Neural progenitor cell (in vitro differentiated cells): ENCODE data around the gene MYL10. TPM values are rescaled to one million over a fixed set of nuclear protein-coding genes. Genes with fewer than 3 reads are reported as not detected.

Experiments
- DNase-seq: peaks from one replicate; pipeline ENCODE4 v3.0.0-alpha.2; 2016; ENCODE audit warnings: low spot score
- H2AFZ ChIP-seq: fragments of 200-600 bp; sonication (generic); replicated peaks from 2 replicates; pipeline ENCODE4 v1.6.1; 2016; ENCODE audit warnings: antibody characterized with exemption
- H3F3A ChIP-seq: fragments of 200-600 bp; sonication (generic); 2 replicates; pipeline ENCODE4 v1.6.1; 2016; ENCODE audit warnings: antibody characterized with exemption, low read depth
- H3K27ac ChIP-seq: fragments of 200-600 bp; sonication (generic); 2 replicates; pipeline ENCODE4 v1.5.1; 2016; ENCODE audit warnings: mild to moderate bottlenecking
- H3K27me3 ChIP-seq: fragments of 200-600 bp; sonication (generic); 2 replicates; pipeline ENCODE4 v1.6.1; 2016; ENCODE audit warnings: mild to moderate bottlenecking, moderate library complexity
- H3K36me3 ChIP-seq: fragments of 200-600 bp; sonication (generic); 2 replicates; pipeline ENCODE4 v1.5.1; 2016
- H3K4me1 ChIP-seq: fragments of 200-600 bp; sonication (generic); 2 replicates; pipeline ENCODE4 v1.6.1; 2016; ENCODE audit warnings: mixed run types
- H3K4me2 ChIP-seq: fragments of 200-600 bp; sonication (generic); 2 replicates; pipeline ENCODE4 v1.6.1; 2016
- H3K4me3 ChIP-seq: fragments of 200-600 bp; sonication (generic); 2 replicates; pipeline ENCODE4 v1.5.1; 2016
- H3K79me2 ChIP-seq: fragments of 200-600 bp; sonication (generic); 2 replicates; pipeline ENCODE4 v1.6.1; 2016; ENCODE audit warnings: low read depth
- H3K9ac ChIP-seq: fragments of 200-600 bp; sonication (generic); 2 replicates; pipeline ENCODE4 v1.6.1; 2016
- H3K9me3 ChIP-seq: fragments of 200-600 bp; sonication (generic); 2 replicates; pipeline ENCODE4 v1.5.1; 2016; ENCODE audit warnings: low read depth
- H4K20me1 ChIP-seq: fragments of 200-600 bp; sonication (generic); 2 replicates; pipeline ENCODE4 v1.6.1; 2016; ENCODE audit warnings: low read depth
- H3K27ac Mint-ChIP-seq: 3 replicates; pipeline ENCODE4 v1.8.0; 2021; ENCODE audit warnings: mixed read lengths
- H3K27me3 Mint-ChIP-seq: 2 replicates; pipeline ENCODE4 v1.8.0; 2022; ENCODE audit warnings: low read depth, mild to moderate bottlenecking, inconsistent platforms, moderate library complexity, mixed read lengths; ENCODE audit not compliant: insufficient read depth
- H3K36me3 Mint-ChIP-seq: 3 replicates; pipeline ENCODE4 v1.8.0; 2021; ENCODE audit warnings: mixed read lengths
- H3K4me1 Mint-ChIP-seq: 3 replicates; pipeline ENCODE4 v1.8.0; 2021; ENCODE audit warnings: mixed read lengths
- H3K4me3 Mint-ChIP-seq: 3 replicates; pipeline ENCODE4 v1.8.0; 2021; ENCODE audit warnings: mild to moderate bottlenecking, moderate library complexity, mixed read lengths
- H3K9me3 Mint-ChIP-seq: 3 replicates; pipeline ENCODE4 v1.8.0; 2020; ENCODE audit warnings: mixed read lengths
- EZH2 ChIP-seq: fragments of 200-600 bp; sonication (generic); IDR thresholded peaks from 2 replicates; pipeline ENCODE4 v1.6.1; 2017; ENCODE audit warnings: antibody characterized with exemption, mild to moderate bottlenecking, moderate library complexity
- EZH2phosphoT487 ChIP-seq: fragments of 200-600 bp; sonication (generic); IDR thresholded peaks from 2 replicates; pipeline ENCODE4 v1.6.1; 2017; ENCODE audit warnings: antibody characterized with exemption
- total RNA-seq: library from RNA; depleted of rRNA; stranded (reverse); fragments of >200 nt; gene quantifications from 2 replicates; pipeline ENCODE4 v1.2.3, GENCODE V29; 2015; ENCODE audit warnings: low replicate concordance
- TF ChIP-seq, protein P1 (sequence below): fragments of 200-600 bp; sonication (generic); IDR thresholded peaks from 2 replicates; pipeline ENCODE4 v1.5.1; 2017; ENCODE audit warnings: antibody characterized with exemption, mild to moderate bottlenecking

Gene MYL10
- total RNA-seq, 1 donor from 2014 or later, result not detected

GRCh38 chr7:101631224-101631714 lies 2.2 kb upstream of the MYL10 start:
- H3K4me1 ChIP-seq, result peaks cover under 1% of the 10 kb centered on the region
- no peak overlapping the region for H2AFZ ChIP-seq
- H3K9ac ChIP-seq, result no peak overlapping the region
- DNase-seq, result no peak
- H3K79me2 ChIP-seq, result no peaks in the 10 kb centered on the region
- no peaks in the 10 kb centered on the region for H4K20me1 ChIP-seq
- peaks cover 5% of the 10 kb centered on the region for H3F3A ChIP-seq
- H3K4me2 ChIP-seq, result no peak overlapping the region
- Mint-ChIP-seq H3K36me3 (no peaks in the 10 kb centered on the region), H3K27ac (peak overlapping the region; percentile 57), H3K4me3 (no peak overlapping the region), H3K4me1 (peaks cover 16% of the 10 kb centered on the region), H3K27me3 (peaks cover 17% of the 10 kb centered on the region), H3K9me3 (peaks cover 7% of the 10 kb centered on the region)
- H3K27me3 ChIP-seq, result no peaks in the 10 kb centered on the region
- TF ChIP-seq EZH2 (no peak), EZH2phosphoT487 (no peak)
- TF ChIP-seq, protein P1, sequence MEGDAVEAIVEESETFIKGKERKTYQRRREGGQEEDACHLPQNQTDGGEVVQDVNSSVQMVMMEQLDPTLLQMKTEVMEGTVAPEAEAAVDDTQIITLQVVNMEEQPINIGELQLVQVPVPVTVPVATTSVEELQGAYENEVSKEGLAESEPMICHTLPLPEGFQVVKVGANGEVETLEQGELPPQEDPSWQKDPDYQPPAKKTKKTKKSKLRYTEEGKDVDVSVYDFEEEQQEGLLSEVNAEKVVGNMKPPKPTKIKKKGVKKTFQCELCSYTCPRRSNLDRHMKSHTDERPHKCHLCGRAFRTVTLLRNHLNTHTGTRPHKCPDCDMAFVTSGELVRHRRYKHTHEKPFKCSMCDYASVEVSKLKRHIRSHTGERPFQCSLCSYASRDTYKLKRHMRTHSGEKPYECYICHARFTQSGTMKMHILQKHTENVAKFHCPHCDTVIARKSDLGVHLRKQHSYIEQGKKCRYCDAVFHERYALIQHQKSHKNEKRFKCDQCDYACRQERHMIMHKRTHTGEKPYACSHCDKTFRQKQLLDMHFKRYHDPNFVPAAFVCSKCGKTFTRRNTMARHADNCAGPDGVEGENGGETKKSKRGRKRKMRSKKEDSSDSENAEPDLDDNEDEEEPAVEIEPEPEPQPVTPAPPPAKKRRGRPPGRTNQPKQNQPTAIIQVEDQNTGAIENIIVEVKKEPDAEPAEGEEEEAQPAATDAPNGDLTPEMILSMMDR, result no peak
- H3K36me3 ChIP-seq, result no peaks in the 10 kb centered on the region
- no peaks in the 10 kb centered on the region for H3K9me3 ChIP-seq
- no peak overlapping the region for H3K27ac ChIP-seq
- H3K4me3 ChIP-seq, result no peak overlapping the region

DNA sequence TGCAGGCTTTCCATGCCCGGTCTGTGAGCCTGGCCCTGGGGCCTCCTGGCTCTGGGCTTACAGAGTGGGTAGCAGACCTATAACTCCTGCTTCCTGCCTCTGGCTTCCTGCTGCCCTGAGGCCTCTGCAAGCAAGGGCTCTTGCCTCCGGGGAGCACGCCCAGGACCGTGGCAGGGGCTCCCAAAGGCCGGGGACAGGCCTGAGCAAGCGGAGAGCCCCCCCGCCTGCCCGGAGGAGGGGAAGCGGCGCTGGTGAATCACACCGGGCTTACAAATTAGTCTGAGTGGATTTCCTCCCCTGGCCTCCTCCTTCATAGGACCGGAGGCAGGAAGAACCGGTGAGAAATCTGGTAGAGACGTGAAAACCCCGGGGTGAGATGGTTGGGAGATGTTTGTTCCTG lies 1.5 kb upstream of the MYL10 start:
- no peak overlapping the region for H2AFZ ChIP-seq
- H3K9me3 Mint-ChIP-seq, result peaks cover 7% of the 10 kb centered on the region
- peaks cover 7% of the 10 kb centered on the region for H3K4me1 ChIP-seq
- H3K79me2 ChIP-seq, result no peaks in the 10 kb centered on the region
- peaks cover 17% of the 10 kb centered on the region for H3K27me3 Mint-ChIP-seq
- H3F3A ChIP-seq, result peaks cover 12% of the 10 kb centered on the region
- no peak overlapping the region for H3K9ac ChIP-seq
- H4K20me1 ChIP-seq, result no peaks in the 10 kb centered on the region
- peaks cover 22% of the 10 kb centered on the region for H3K4me1 Mint-ChIP-seq
- H3K36me3 Mint-ChIP-seq, result no peaks in the 10 kb centered on the region
- DNase-seq, result no peak
- no peak overlapping the region for H3K27ac Mint-ChIP-seq
- H3K27me3 ChIP-seq, result no peaks in the 10 kb centered on the region
- TF ChIP-seq EZH2, result no peak
- no peak for TF ChIP-seq EZH2phosphoT487
- TF ChIP-seq, protein P1, result no peak
- H3K4me3 ChIP-seq, result no peak overlapping the region
- no peaks in the 10 kb centered on the region for H3K36me3 ChIP-seq
- H3K4me2 ChIP-seq, result no peak overlapping the region
- H3K4me3 Mint-ChIP-seq, result no peak overlapping the region
- H3K27ac ChIP-seq, result no peak overlapping the region
- no peaks in the 10 kb centered on the region for H3K9me3 ChIP-seq

- H2AFZ ChIP-seq, result no peak overlapping the region
- no peaks in the 10 kb centered on the region for H3K79me2 ChIP-seq
- H3K9me3 ChIP-seq, result no peaks in the 10 kb centered on the region
- Mint-ChIP-seq H3K4me1 (peaks cover 33% of the 10 kb centered on the region), H3K9me3 (peaks cover 7% of the 10 kb centered on the region), H3K4me3 (no peak overlapping the region), H3K36me3 (no peaks in the 10 kb centered on the region), H3K27ac (no peak overlapping the region), H3K27me3 (peaks cover 25% of the 10 kb centered on the region)
- H3K4me1 ChIP-seq, result peaks cover 23% of the 10 kb centered on the region
- H3F3A ChIP-seq, result peaks cover 13% of the 10 kb centered on the region
- H3K36me3 ChIP-seq, result no peaks in the 10 kb centered on the region
- H3K4me2 ChIP-seq, result no peak overlapping the region
- no peak overlapping the region for H3K9ac ChIP-seq
- DNase-seq, result no peak
- no peaks in the 10 kb centered on the region for H4K20me1 ChIP-seq
- H3K4me3 ChIP-seq, result no peak overlapping the region
- H3K27me3 ChIP-seq, result no peaks in the 10 kb centered on the region
- no peak for TF ChIP-seq EZH2phosphoT487
- H3K27ac ChIP-seq, result no peak overlapping the region
Measured at GRCh38 chr7:101628522-101628921, 574 bp downstream of the MYL10 start.

DNA sequence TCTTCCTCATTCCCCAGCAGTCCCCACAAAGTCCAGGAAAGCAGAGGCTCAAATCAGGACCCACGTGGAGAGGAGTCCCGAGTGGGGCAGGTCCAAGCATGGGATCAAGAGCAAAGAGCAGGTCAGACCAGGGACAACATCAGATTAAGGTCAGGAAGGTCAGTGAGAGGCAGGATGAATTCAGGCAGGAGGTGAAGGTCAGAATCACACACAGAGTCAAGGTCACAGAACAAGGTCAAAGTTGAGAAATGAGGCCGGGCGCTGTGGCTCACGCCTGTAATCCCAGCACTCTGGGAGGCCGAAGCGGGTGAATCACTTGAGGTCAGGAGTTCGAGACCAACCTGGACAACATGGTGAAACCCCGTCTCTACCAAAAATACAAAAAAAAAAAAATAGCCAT lies 2.3 kb downstream of the MYL10 start:
- H3K79me2 ChIP-seq, result no peaks in the 10 kb centered on the region
- H3K4me3 ChIP-seq, result no peak overlapping the region
- no peak overlapping the region for H2AFZ ChIP-seq
- TF ChIP-seq EZH2phosphoT487, result no peak
- TF ChIP-seq, protein P1, result no peak
- no peak for TF ChIP-seq EZH2
- peaks cover 35% of the 10 kb centered on the region for H3K4me1 Mint-ChIP-seq
- H3K9me3 ChIP-seq, result no peaks in the 10 kb centered on the region
- H3K36me3 Mint-ChIP-seq, result no peaks in the 10 kb centered on the region
- DNase-seq, result no peak
- peaks cover 23% of the 10 kb centered on the region for H3K4me1 ChIP-seq
- no peak overlapping the region for H3K4me3 Mint-ChIP-seq
- no peak overlapping the region for H3K27ac ChIP-seq
- no peak overlapping the region for H3K9ac ChIP-seq
- no peak overlapping the region for H3K4me2 ChIP-seq
- no peaks in the 10 kb centered on the region for H3K27me3 ChIP-seq
- H3F3A ChIP-seq, result peaks cover 13% of the 10 kb centered on the region
- H3K27ac Mint-ChIP-seq, result no peak overlapping the region
- H3K36me3 ChIP-seq, result no peaks in the 10 kb centered on the region
- no peaks in the 10 kb centered on the region for H4K20me1 ChIP-seq
- H3K9me3 Mint-ChIP-seq, result no peaks in the 10 kb centered on the region
- H3K27me3 Mint-ChIP-seq, result peaks cover 23% of the 10 kb centered on the region
